ENCODE results near the gene BMP7. TPM values are rescaled to one million over a fixed set of nuclear protein-coding genes. Genes with fewer than 3 reads are reported as not detected.

Gene BMP7
- total and polyA plus RNA-seq, 2 donors (not counting 3 experiments of a cell fraction or from before 2014, with no cell fraction given) = not detected

GRCh38 chr20:57186192-57186591 is 80.2 kb downstream of the BMP7 start:
- Histone ChIP-seq H3K36me3 (ENCODE audit: control insufficient read depth in 2 of 2, extremely low read depth in 1 of 2, insufficient read depth in 2 of 2, low read length in 2 of 2) (no peaks in the 10 kb centered on the region), H3K27ac (ENCODE audit: insufficient read depth, low read depth, low read length) (no peak overlapping the region), H3K79me2 (ENCODE audit: control insufficient read depth, insufficient read depth, low read length) (no peaks in the 10 kb centered on the region), H3K4me2 (ENCODE audit: insufficient read depth, low read length) (no peak overlapping the region), H3K4me3 (replicated peaks in 1 of 3; ENCODE audit: insufficient read depth in 1 of 3, low read depth in 1 of 3, low read length in 3 of 3) (no peak overlapping the region), H2AFZ (ENCODE audit: low read depth, low read length) (no peak overlapping the region), H3K9me1 (replicated peaks; ENCODE audit: control insufficient read depth, extremely low read depth, insufficient read depth, low read length) (no peaks in the 10 kb centered on the region), H3K9ac (replicated peaks; ENCODE audit: extremely low read depth, insufficient read depth, low read length) (no peak overlapping the region), H3K27me3 (ENCODE audit: control insufficient read depth in 2 of 2, insufficient read depth in 2 of 2, low read length in 2 of 2) (no peaks in the 10 kb centered on the region), H4K20me1 (replicated peaks; ENCODE audit: control insufficient read depth, extremely low read depth, insufficient read depth, low read length) (no peaks in the 10 kb centered on the region), H3K4me1 (ENCODE audit: control insufficient read depth, extremely low read depth, insufficient read depth, low read length) (no peaks in the 10 kb centered on the region), H3K9me3 (replicated peaks; ENCODE audit: control insufficient read depth, insufficient read depth, low read length) (no peaks in the 10 kb centered on the region)
- ChIA-PET CTCF (no interaction called here), POLR2A (no interaction called here)
- BruUV-seq (replicated peaks) = no TSS peak
- dilution Hi-C loops (cut with MboI; ENCODE audit: extremely low pct_ligation_motif_present, low sequenced_read_pairs) = no loop called here
- FAIRE-seq = no peak
- intact Hi-C loops (cut with micrococcal nuclease) = no loop called here
- TF ChIP-seq MYC (IDR thresholded peaks at IDR 0.05; ENCODE audit: low read depth, low read length) = no peak
- no peak for TF ChIP-seq CTCF (IDR thresholded peaks at IDR 0.05; ENCODE audit: extremely low read depth in 1 of 2, insufficient read depth in 1 of 2, low read depth in 1 of 2, low read length in 2 of 2)
- no peak for TF ChIP-seq MAX (IDR thresholded peaks at IDR 0.05; ENCODE audit: insufficient read depth, insufficient read length)
- TF ChIP-seq JUN (IDR thresholded peaks at IDR 0.05; ENCODE audit: borderline replicate concordance, insufficient read depth, insufficient read length, low read depth) = no peak
- TF ChIP-seq EZH2 (IDR thresholded peaks at IDR 0.05; ENCODE audit: borderline replicate concordance, low read depth, low read length, severe bottlenecking) = no peak
- no peak for TF ChIP-seq GATA2 (IDR thresholded peaks at IDR 0.05; ENCODE audit: insufficient read depth, insufficient read length, low read depth, low read length)
- no peak for TF ChIP-seq POLR2A (IDR thresholded peaks at IDR 0.05; ENCODE audit: low read depth, low read length)
- no peak for TF ChIP-seq POLR2AphosphoS5 (IDR thresholded peaks at IDR 0.05; ENCODE audit: insufficient read depth, low read depth, low read length)
- TF ChIP-seq FOS (IDR thresholded peaks at IDR 0.05; ENCODE audit: borderline replicate concordance, insufficient read depth, low read length) = no peak
- no peak for DNase-seq (ENCODE audit: low read depth, low spot score)

Measured in endothelial cell of umbilical vein (primary cell).